Measurements from ENCODE around the gene ARF6.
"Not testable (repeated sequence)": the region's sequence is repeated elsewhere in the genome, so short reads cannot be mapped to it uniquely, and the experiment has no call there.

Gene ARF6

GRCh38 chr14:49876563-49877127 is 16.2 kb upstream of the ARF6 start:
- no peak for DNase-seq (ENCODE audit: low spot score)

- DNase-seq (ENCODE audit: low spot score) = peak; percentile 46
These were observed 13.2 kb upstream of the ARF6 start for GRCh38 chr14:49879646-49880204.

- DNase-seq (ENCODE audit: low spot score) = no peak
These were observed 12.4 kb upstream of the ARF6 start for GRCh38 chr14:49880267-49881064.

- no peak for DNase-seq (ENCODE audit: low spot score)
These were observed 11.4 kb upstream of the ARF6 start for GRCh38 chr14:49881350-49882001.

- no peak for DNase-seq (ENCODE audit: low spot score)
These were observed 9.8 kb upstream of the ARF6 start for GRCh38 chr14:49882826-49883694.

GRCh38 chr14:49886523-49886922 is 6.4 kb upstream of the ARF6 start:
- no peak for DNase-seq (ENCODE audit: low spot score)

GRCh38 chr14:49888293-49888692 is 4.6 kb upstream of the ARF6 start:
- no peak for DNase-seq (ENCODE audit: low spot score)

- peak; percentile 70 for DNase-seq (ENCODE audit: low spot score)
These were observed 614 bp upstream of the ARF6 start for GRCh38 chr14:49892301-49892635.

- DNase-seq (ENCODE audit: low spot score) = peak; percentile 9
These were observed 679 bp downstream of the ARF6 start for GRCh38 chr14:49893309-49894213.

- DNase-seq (ENCODE audit: low spot score) = not testable (repeated sequence)
These were observed 1.6 kb downstream of the ARF6 start for GRCh38 chr14:49894214-49895107.

- DNase-seq (ENCODE audit: low spot score) = no peak
These were observed 2.6 kb downstream of the ARF6 start for GRCh38 chr14:49895480-49895879.

GRCh38 chr14:49896272-49896671 is 3.4 kb downstream of the ARF6 start:
- DNase-seq (ENCODE audit: low spot score) = not testable (repeated sequence)

GRCh38 chr14:49896966-49897365 is 4.1 kb downstream of the ARF6 start:
- no peak for DNase-seq (ENCODE audit: low spot score)

GRCh38 chr14:49897414-49897813 is 4.5 kb downstream of the ARF6 start:
- no peak for DNase-seq (ENCODE audit: low spot score)

GRCh38 chr14:49897965-49898364 is 5.1 kb downstream of the ARF6 start:
- no peak for DNase-seq (ENCODE audit: low spot score)

- DNase-seq (ENCODE audit: low spot score) = no peak
These were observed 5.6 kb downstream of the ARF6 start for GRCh38 chr14:49898485-49898884.

GRCh38 chr14:49900973-49901372 is 8.1 kb downstream of the ARF6 start:
- DNase-seq (ENCODE audit: low spot score) = no peak

GRCh38 chr14:49902679-49903246 is 9.9 kb downstream of the ARF6 start:
- not testable (repeated sequence) for DNase-seq (ENCODE audit: low spot score)

GRCh38 chr14:49904270-49904669 is 11.4 kb downstream of the ARF6 start:
- DNase-seq (ENCODE audit: low spot score) = no peak
